IPS-15b (cell line): ENCODE results near the gene LRRC74A.
"Not testable (repeated sequence)": the region's sequence is repeated elsewhere in the genome, so short reads cannot be mapped to it uniquely, and the experiment has no call there.

Experiments used
- H3K27me3 ChIP-seq: one replicate; pipeline ENCODE4 v1.6.1; 2013; ENCODE audit warnings: low read length; ENCODE audit not compliant: control insufficient read depth, insufficient read depth
- H3K36me3 ChIP-seq: one replicate; pipeline ENCODE4 v1.6.1; 2013; ENCODE audit warnings: low read length; ENCODE audit not compliant: control insufficient read depth, insufficient read depth
- H3K4me1 ChIP-seq: one replicate; pipeline ENCODE4 v1.6.1; 2013; ENCODE audit warnings: mild to moderate bottlenecking, low read length; ENCODE audit not compliant: control insufficient read depth, insufficient read depth
- H3K4me3 ChIP-seq: one replicate; pipeline ENCODE4 v1.5.1; 2013; ENCODE audit warnings: low read depth, low read length
- H3K9ac ChIP-seq: one replicate; pipeline ENCODE4 v1.6.1; 2013; ENCODE audit warnings: low read depth, mild to moderate bottlenecking, low read length
- H3K9me3 ChIP-seq: one replicate; pipeline ENCODE4 v1.6.1; 2013; ENCODE audit warnings: mild to moderate bottlenecking, low read length; ENCODE audit not compliant: control insufficient read depth, insufficient read depth

LRRC74A gene

GRCh38 chr14:76904100-76904739 lies 78.0 kb downstream of the LRRC74A start:
- no peaks in the 10 kb centered on the region for H3K36me3 ChIP-seq
- H3K27me3 ChIP-seq = no peaks in the 10 kb centered on the region
- H3K4me1 ChIP-seq = peaks cover 4% of the 10 kb centered on the region
- H3K4me3 ChIP-seq = no peak overlapping the region
- no peaks in the 10 kb centered on the region for H3K9me3 ChIP-seq
- H3K9ac ChIP-seq = no peak overlapping the region

GRCh38 chr14:76904740-76905569 lies 78.7 kb downstream of the LRRC74A start:
- H3K4me1 ChIP-seq = peaks cover 4% of the 10 kb centered on the region
- no peak overlapping the region for H3K4me3 ChIP-seq
- no peaks in the 10 kb centered on the region for H3K36me3 ChIP-seq
- H3K27me3 ChIP-seq = no peaks in the 10 kb centered on the region
- H3K9me3 ChIP-seq = no peaks in the 10 kb centered on the region
- H3K9ac ChIP-seq = no peak overlapping the region

- Histone ChIP-seq H3K4me3 (no peak overlapping the region), H3K9ac (no peak overlapping the region), H3K27me3 (no peaks in the 10 kb centered on the region), H3K9me3 (no peaks in the 10 kb centered on the region), H3K4me1 (peaks cover 7% of the 10 kb centered on the region), H3K36me3 (no peaks in the 10 kb centered on the region)
Measured at GRCh38 chr14:76908834-76909233, 82.6 kb downstream of the LRRC74A start.

- Histone ChIP-seq H3K4me3 (no peak overlapping the region), H3K9me3 (no peaks in the 10 kb centered on the region), H3K4me1 (peaks cover 7% of the 10 kb centered on the region), H3K9ac (no peak overlapping the region), H3K36me3 (no peaks in the 10 kb centered on the region), H3K27me3 (no peaks in the 10 kb centered on the region)
Measured at GRCh38 chr14:76909266-76909665, 83.1 kb downstream of the LRRC74A start.

GRCh38 chr14:76910371-76910890 lies 84.2 kb downstream of the LRRC74A start:
- Histone ChIP-seq H3K27me3 (no peaks in the 10 kb centered on the region), H3K9ac (no peak overlapping the region), H3K9me3 (no peaks in the 10 kb centered on the region), H3K36me3 (no peaks in the 10 kb centered on the region), H3K4me3 (no peak overlapping the region), H3K4me1 (peaks cover 3% of the 10 kb centered on the region)

GRCh38 chr14:76911473-76911872 lies 85.3 kb downstream of the LRRC74A start:
- no peak overlapping the region for H3K4me3 ChIP-seq
- no peak overlapping the region for H3K9ac ChIP-seq
- no peaks in the 10 kb centered on the region for H3K27me3 ChIP-seq
- peaks cover 3% of the 10 kb centered on the region for H3K4me1 ChIP-seq
- H3K36me3 ChIP-seq = no peaks in the 10 kb centered on the region
- H3K9me3 ChIP-seq = no peaks in the 10 kb centered on the region

GRCh38 chr14:76914533-76915081 lies 88.4 kb downstream of the LRRC74A start:
- not testable (repeated sequence) for H3K27me3 ChIP-seq, H3K9me3 ChIP-seq, H3K9ac ChIP-seq, H3K4me3 ChIP-seq, H3K36me3 ChIP-seq
- H3K4me1 ChIP-seq = peaks cover 23% of the 10 kb centered on the region

GRCh38 chr14:76916040-76916715 lies 90.0 kb downstream of the LRRC74A start:
- H3K27me3 ChIP-seq = no peaks in the 10 kb centered on the region
- no peak overlapping the region for H3K9ac ChIP-seq
- H3K9me3 ChIP-seq = no peaks in the 10 kb centered on the region
- no peak overlapping the region for H3K4me3 ChIP-seq
- peaks cover 27% of the 10 kb centered on the region for H3K4me1 ChIP-seq
- H3K36me3 ChIP-seq = no peaks in the 10 kb centered on the region

- Histone ChIP-seq H3K4me1 (peaks cover 27% of the 10 kb centered on the region), H3K27me3 (no peaks in the 10 kb centered on the region), H3K4me3 (no peak overlapping the region), H3K9me3 (no peaks in the 10 kb centered on the region), H3K9ac (no peak overlapping the region), H3K36me3 (no peaks in the 10 kb centered on the region)
Measured at GRCh38 chr14:76917158-76917596, 91.0 kb downstream of the LRRC74A start.

GRCh38 chr14:76917745-76918255 lies 91.6 kb downstream of the LRRC74A start:
- Histone ChIP-seq H3K4me3 (no peak overlapping the region), H3K9me3 (no peaks in the 10 kb centered on the region), H3K36me3 (no peaks in the 10 kb centered on the region), H3K9ac (no peak overlapping the region), H3K4me1 (peaks cover 28% of the 10 kb centered on the region), H3K27me3 (no peaks in the 10 kb centered on the region)

- peak overlapping the region; percentile 28 for H3K9ac ChIP-seq
- H3K36me3 ChIP-seq = no peaks in the 10 kb centered on the region
- H3K9me3 ChIP-seq = no peaks in the 10 kb centered on the region
- H3K27me3 ChIP-seq = no peaks in the 10 kb centered on the region
- no peak overlapping the region for H3K4me3 ChIP-seq
- peaks cover 33% of the 10 kb centered on the region for H3K4me1 ChIP-seq
Measured at GRCh38 chr14:76918256-76918781, 92.1 kb downstream of the LRRC74A start.
